HG03571 (cell line): ENCODE results near the gene THPO.

Source experiments
- ATAC-seq: cut with Tn5 transposase; IDR thresholded peaks from one replicate; pipeline ENCODE4 v1.9.1; 2021; ENCODE audit not compliant: unreplicated experiment

The THPO gene

DNA sequence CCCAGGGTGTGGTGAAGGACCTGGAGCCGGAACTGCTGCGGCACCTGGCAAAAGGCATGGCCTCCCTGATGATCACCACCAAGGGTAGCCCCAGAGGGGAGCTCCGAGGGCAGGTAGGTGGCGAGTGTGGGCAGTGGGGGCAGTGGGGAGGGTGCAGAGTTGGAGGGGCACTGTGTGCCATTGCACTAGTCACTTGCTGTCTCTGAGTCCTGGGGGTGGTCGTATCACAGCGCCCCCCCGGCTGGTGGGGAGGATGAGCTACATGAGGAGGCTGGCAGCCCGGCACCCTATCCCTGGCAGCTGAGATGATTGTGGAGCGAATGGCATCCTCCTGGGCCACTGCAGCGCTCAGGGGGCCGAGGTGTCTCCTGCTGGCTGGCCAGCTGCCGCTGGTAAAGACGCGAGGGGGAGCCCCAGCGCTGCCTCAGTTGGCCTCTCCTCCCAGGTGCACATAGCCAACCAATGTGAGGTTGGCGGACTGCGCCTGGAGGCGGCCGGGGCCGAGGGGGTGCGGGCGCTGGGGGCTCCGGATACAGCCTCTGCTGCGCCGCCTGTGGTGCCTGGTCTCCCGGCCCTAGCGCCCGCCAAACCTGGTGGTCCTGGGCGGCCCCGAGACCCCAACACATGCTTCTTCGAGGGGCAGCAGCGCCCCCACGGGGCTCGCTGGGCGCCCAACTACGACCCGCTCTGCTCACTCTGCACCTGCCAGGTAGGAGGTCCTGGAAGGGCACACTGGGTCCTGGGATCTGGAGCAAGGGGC lies 8.2 kb upstream of the THPO start:
- no peak for ATAC-seq

DNA sequence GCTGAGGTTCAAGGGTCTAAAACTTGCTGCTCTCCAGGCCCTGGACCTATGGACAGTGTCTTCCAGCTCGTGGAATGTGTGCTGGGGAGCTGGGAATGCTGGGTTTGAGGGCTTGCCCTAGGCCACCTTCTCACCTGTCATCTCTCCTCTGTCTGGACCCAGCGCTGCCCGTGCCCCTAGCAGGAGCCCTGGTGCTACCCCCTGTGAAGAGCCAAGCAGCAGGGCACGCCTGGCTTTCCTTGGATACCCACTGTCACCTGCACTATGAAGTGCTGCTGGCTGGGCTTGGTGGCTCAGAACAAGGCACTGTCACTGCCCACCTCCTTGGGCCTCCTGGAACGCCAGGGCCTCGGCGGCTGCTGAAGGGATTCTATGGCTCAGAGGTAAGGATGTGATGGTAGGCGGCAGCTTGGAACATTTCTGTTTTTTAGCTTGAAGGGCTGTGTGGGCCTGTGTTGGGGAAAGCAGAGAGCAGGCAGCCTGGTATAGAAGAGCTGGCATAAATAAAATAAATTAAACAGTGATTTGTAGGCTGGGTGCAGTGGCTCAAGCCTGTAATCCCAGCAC lies 6.9 kb upstream of the THPO start:
- ATAC-seq = no peak

DNA sequence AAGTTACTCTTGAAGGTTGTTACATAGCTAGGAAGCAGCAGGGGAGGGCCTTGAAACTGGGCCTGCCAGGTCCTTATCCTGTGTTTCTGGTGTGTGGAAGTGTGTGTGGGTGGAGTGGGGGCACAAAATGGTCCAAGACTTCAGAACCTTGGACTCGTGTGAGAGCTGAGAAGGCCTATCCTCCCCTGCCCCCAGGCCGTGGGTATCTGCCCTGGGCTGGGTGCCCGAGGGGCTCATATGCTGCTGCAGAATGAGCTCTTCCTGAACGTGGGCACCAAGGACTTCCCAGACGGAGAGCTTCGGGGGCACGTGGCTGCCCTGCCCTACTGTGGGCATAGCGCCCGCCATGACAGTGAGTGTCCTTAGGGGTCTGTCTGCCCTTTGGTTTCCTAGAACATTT lies 6.3 kb upstream of the THPO start:
- ATAC-seq = no peak

DNA sequence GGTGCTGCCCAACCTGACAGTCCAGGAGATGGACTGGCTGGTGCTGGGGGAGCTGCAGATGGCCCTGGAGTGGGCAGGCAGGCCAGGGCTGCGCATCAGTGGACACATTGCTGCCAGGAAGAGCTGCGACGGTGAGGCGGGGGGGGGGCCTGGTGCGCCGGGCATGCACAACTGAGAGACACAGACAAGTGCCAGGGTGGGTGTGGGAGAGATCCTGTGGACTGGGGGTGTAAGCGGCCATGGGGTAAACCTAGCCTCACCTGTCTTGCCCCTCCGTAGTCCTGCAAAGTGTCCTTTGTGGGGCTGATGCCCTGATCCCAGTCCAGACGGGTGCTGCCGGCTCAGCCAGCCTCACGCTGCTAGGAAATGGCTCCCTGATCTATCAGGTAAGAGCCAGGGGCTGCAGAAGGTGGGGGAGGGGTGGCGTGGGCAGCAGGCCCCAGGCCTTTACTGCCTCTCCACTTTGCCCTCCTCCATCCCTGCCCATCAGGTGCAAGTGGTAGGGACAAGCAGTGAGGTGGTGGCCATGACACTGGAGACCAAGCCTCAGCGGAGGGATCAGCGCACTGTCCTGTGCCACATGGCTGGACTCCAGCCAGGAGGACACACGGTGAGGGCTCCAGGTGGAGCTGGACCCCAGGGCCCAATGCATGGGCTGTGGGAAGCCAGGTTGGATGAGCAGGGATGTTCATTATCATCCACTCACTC lies 5.2 kb upstream of the THPO start:
- ATAC-seq = no peak

DNA sequence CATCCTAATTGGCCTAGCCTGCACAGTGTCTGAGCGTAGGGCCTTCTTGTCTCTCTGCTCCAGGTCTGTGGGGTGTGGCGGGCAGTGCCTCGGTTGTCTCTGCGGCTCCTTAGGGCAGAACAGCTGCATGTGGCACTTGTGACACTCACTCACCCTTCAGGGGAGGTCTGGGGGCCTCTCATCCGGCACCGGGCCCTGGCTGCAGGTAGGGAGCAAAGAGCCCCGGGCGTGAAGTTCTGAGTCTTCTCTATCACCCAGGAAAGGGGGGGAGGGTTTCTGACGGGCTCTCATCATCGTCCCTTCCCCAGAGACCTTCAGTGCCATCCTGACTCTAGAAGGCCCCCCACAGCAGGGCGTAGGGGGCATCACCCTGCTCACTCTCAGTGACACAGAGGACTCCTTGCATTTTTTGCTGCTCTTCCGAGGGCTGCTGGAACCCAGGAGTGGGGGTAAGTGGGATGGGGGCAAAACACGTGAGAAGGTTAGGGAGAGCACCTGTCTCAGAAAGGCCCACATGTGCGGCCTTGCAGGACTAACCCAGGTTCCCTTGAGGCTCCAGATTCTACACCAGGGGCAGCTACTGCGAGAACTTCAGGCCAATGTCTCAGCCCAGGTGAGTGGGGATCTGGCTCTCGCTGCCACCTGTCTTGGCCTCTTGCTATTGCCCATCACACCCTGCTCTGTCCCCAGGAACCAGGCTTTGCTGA lies 4.5 kb upstream of the THPO start:
- no peak for ATAC-seq

DNA sequence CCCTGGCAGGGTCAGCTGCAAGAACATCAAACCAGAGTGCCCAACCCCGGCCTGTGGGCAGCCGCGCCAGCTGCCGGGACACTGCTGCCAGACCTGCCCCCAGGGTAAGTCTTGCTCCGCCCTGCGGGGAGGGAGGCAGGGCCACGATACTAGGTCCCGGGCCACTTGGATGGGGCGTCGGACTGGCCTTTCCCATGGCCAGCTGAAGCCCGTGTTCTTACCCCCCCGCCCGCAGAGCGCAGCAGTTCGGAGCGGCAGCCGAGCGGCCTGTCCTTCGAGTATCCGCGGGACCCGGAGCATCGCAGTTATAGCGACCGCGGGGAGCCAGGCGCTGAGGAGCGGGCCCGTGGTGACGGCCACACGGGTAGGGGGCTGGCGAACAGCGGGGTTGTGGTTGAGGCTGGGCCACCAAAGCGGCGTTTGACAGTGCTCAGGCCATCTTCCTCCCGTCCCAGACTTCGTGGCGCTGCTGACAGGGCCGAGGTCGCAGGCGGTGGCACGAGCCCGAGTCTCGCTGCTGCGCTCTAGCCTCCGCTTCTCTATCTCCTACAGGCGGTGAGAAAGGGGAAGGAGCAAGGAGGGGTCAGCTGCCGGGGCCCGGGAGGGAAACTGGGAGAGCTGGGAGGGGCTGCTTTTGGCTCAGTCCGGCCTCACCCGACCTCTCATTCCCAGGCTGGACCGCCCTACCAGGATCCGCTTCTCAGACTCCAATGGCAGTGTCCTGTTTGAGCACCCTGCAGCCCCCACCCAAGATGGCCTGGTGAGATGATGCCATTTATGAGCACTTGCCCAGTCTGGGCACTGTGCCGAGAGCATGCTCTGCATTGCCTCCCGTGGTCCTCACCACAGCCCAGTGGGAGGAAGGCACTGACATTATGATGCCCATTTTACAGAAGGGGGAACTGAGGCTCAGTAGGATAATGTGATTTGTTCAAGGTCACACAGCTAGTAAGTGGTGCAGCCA lies 3.5 kb upstream of the THPO start:
- no peak for ATAC-seq

DNA sequence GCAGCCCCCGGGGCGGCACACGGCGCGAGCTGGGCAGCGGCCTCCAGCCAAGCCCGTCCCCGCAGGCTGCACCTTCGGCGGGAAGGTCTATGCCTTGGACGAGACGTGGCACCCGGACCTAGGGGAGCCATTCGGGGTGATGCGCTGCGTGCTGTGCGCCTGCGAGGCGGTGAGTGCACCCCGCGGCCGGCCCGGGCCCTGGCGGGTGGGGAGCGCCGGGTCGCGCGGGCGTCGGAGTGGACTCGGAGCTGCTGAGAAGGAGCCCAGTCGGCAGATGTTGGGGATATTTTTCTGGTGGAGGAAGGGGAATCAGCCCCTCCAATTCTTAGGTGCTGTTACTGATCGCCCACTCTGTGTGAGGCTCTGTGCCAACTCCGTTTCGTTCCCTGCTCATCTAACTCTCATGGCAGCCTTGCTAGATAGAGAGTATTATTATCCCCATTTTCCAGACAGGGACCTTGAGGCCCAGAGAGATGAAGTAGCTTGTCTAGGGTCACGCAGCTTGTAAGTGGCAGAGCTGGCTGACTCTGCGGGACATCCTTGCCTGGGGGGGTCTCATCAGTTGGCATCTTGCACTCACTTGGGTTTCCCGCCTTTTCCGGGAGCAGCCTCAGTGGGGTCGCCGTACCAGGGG lies 2.7 kb upstream of the THPO start:
- no peak for ATAC-seq

DNA sequence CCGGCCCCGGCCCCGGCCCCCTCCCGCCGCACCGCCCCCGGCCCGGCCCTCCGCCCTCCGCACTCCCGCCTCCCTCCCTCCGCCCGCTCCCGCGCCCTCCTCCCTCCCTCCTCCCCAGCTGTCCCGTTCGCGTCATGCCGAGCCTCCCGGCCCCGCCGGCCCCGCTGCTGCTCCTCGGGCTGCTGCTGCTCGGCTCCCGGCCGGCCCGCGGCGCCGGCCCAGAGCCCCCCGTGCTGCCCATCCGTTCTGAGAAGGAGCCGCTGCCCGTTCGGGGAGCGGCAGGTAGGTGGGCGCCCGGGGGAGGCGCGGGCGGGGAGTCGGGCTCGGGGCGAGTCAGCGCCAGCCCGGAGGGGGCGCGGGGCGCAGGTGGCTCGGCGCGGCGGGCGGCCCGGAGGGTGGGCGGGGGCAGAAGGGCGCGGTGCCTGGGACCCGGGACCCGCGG lies 2.2 kb upstream of the THPO start:
- no peak for ATAC-seq

DNA sequence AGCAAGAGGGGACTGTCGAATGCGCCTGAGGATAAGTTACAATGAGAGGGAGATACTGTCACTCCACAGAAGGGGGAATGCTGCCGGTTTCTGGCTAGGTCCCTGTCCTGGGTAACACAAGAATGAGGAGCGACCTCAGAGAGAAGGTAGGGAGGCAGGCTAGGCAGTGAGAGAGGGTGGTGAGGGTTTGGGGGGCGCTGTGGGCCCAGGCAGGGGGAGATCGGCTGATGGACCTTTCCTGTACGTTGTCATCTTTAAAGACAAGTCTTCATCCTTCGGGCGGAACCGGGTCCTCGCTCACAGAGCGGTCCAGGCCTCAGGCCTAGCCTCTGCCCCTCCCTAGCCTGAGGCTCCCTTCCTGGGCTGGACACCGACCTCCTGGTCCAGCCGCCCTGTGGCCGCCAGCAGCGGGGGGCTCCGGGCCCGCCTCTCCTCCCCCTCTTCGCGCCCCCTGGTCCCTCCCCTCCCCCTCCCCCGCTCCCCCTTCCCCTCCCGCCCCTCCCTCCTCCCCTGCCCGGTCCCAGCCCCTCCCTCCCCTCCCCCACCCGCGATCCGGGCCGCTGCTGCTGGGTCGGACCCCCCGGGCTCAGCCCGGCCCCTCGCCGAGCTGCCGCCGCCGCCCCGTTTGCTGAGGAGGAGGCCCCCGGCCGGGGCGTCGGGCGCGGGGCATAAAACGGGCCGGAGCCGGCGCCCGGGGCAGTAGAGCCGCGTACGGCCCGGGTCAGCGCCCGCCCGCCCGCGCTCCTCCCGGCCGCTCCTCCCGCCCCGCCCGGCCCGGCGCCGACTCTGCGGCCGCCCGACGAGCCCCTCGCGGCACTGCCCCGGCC lies 1.6 kb upstream of the THPO start, which contains the start of gene CHRD:
Gene CHRD, plus strand, starts transcription at position 697 of the 827 bp plus-strand sequence. CDS start 265 bp downstream, outside the sequence.
- no peak for ATAC-seq

DNA sequence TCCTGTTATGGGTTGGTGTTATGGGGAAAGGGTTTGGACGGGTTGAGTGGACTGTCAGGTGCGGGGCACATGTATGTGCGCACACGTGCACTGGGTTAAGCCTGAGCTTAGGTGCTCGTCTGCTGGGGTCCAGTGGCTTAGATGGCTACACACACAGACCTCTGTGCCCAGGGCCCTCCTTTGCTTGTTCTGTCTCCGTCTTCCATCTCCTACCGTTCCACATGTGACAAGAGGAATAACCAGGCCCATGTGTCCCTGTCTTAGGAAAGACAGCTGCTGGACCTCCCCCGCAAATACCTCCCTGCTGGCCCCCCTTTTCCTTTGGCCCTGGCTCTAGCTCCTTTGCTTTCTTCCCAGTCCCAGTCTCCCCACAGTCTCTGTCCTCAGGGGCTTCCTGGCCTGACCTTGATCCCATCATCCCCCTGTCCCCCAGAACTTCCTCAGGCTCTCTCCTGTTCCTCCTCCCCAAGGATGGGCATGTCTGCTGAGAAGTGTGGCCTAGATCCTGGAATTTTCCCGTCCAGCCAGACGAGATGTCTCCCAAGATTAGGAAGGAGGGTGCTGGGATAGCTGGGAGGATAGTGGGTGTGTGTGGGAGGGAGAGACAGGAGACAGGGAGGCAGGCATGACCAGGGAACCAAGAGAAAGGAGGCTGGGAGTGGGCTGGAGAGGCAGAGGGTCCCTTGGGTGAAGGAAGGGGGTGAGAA lies 797 bp upstream of the THPO start:
- no peak for ATAC-seq

DNA sequence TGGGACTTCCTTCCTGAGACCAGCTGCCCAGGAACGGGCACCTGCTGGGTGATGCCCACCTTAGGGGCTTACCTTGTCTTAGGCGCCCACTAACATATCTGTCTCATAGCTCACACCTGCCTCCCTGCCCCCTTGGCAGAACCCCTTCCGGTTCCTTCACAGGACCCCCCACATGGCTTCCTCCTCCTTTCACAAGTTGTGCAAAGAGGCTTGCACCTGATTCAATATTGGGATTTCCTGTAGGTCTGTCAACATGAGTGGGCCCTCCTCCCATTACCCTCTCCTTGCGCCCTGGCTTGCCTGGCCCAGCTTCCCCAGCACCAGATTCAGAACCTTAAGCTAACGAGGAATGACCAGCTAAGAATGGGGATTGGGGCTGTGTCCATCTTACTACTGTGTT lies 633 bp downstream of the THPO start:
- ATAC-seq = no peak

DNA sequence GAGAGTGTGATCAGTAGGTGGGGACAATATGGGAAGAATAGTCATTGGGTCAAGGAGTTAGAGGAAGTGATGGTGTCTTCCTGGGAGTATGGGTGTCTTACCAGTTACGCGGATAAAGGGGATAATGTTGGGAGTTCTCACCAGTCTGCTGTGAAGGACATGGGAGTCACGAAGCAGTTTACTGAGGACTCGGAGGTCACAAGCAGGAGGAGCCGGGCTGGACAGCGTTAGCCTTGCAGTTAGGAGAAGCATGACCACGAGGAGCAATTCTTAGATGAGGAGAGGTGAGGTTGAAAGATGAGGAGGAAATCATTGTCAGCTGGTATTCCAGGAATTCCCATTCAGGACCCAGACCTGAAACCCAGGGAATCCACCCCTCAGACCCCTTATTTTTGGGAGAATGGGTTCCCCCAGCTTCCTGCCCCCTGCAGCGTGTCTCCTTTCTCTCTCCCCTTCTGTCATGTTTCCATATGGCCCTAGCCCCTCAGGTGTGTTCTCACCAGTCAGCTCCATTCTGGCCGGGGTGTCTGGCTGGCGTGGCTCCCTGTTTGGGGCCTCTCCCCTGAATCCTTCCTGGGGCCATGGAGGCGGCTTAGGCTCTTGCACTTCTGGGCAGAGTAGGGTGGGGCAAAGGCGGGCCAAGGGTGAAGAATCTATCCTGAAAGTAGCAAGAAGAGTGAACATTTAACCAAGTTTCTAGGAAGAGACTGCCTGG lies 2.1 kb downstream of the THPO start:
- ATAC-seq = no peak

DNA sequence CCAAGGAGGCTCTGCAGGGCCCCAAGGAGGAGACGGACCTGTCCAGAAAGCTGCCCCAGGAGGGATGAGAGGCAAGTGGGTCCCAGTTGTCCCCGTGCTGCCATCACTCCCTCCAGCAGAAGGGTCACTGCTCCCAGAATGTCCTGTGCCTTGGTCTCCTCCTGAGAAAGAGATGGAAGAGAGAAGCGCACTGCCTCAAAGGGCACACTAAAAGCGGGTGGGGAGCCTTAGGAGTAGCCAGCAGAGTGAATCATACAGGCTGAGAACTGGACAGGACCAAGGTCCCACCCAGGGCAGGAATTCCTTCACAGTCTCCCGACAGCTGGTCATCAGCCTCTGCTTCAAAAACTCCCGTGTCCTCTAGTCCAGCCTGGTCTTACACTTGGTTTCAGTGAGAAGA lies 4.6 kb downstream of the THPO start:
- ATAC-seq = no peak

DNA sequence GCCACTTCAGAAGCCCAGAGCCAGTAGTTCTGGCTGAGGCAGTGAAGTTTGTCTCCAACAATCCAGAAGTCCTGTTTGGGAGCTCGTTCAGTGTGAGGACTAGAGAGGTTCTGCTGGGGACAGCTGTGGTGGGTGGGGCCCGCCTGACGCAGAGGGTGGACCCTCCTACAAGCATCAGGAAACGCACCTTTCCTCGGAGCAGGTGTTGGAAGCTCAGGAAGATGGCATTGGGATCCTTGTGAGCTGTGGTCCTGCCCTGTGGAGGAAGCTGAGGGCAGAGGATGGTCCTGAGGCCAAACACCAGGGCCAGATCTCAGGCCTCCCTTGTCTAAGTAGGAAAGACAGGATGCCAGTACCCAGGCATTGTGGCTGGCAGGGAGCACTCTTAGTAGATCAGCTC lies 5.1 kb downstream of the THPO start:
- no peak for ATAC-seq

DNA sequence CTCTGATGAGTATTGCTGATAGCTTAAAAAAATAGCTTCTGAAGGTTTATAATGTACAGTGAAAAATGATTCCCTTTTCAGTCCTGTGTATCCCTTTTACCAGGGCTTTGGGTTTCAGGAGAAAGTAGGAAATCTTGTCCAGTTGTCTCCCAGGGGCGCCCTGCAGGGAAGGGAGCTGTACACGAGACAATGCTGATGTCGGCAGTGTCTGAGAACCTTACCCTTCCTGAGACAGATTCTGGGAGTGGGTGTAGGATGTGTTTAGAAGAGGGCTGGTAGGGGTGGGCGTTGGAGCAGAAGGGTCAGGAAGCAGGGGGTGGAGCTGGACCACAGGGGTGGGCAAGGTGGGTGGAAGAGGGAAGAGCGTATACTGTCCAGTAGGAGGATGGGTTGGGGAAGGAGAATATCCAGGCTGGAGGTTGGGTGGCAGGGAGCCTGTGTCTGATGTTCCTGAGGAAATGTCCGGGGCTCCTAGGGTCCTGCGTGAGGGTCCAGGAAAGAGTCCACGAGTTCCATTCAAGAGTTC lies 5.6 kb downstream of the THPO start:
- no peak for ATAC-seq

DNA sequence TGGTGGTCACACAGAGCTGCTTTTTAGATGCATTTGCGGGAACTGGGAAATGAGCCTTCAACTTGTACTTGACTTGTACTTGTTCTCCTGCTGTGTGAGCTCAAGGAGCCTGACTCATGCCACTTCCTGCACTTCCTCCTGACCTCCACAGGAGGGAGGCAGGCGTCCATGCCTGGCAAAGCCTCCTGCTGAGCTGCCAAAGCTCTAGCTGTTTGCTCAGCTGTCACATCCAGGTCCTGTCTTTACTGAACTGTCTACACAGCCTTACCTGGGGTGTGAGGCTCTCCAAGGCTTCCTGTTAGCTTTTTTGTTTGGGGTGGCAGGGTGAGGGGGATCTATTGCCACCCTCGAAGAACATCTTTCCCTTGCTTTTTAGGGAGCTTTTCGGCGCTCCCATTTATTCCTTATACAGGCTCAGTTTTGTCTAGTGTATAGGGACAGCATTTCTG lies 6.4 kb downstream of the THPO start:
- peak; percentile 76 for ATAC-seq

DNA sequence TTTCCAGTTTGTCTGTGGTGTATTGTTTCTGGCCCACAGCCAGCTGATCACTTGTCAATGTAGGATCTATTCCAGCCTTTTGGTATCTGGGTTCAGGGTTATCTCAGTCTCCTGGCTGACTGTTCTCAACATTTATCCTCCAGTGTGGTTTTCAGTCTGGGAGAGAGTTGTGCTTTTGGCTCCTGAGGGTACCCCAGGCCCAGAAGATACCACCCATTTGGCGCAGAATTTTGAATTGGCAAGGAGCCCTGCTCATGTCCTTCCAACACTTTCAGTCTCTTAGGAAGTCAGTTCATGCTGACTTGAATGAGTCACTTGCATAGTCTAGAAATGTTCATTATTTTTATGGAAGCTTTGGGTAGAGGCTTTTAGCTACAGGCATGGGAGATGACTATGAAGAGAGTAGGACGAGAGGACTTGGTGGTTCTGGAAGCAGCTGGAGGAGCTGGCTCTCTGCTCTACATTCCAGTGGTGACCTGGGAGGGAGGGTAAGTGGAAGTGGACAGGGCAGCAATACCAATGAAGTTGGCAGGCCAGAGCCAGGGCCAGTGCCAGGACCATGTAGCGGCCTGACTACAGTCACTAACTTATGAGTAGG lies 9.3 kb downstream of the THPO start:
- no peak for ATAC-seq
